ENCODE results near the gene NRF1.

DNA sequence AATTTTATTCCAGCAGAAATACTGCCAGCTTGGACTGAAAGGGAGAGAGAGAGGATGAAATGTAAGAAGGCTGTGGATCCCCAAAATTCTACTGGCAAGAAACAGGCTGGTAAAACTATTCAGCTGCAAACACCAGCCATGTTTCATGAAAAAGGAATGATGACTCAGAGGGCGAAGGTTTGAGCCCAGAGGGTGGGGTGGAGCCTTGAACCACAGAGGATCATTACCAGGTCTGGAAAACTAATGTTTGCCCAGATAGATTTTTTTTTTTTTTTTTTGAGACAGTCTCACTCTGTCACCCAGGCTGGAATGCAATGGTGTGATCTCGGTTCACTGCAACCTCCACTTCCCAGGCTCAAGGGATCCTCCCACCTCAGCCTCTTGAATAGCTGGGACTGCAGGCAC is 41.7 kb upstream of the NRF1 start:
- TF ChIP-seq, protein P1, sequence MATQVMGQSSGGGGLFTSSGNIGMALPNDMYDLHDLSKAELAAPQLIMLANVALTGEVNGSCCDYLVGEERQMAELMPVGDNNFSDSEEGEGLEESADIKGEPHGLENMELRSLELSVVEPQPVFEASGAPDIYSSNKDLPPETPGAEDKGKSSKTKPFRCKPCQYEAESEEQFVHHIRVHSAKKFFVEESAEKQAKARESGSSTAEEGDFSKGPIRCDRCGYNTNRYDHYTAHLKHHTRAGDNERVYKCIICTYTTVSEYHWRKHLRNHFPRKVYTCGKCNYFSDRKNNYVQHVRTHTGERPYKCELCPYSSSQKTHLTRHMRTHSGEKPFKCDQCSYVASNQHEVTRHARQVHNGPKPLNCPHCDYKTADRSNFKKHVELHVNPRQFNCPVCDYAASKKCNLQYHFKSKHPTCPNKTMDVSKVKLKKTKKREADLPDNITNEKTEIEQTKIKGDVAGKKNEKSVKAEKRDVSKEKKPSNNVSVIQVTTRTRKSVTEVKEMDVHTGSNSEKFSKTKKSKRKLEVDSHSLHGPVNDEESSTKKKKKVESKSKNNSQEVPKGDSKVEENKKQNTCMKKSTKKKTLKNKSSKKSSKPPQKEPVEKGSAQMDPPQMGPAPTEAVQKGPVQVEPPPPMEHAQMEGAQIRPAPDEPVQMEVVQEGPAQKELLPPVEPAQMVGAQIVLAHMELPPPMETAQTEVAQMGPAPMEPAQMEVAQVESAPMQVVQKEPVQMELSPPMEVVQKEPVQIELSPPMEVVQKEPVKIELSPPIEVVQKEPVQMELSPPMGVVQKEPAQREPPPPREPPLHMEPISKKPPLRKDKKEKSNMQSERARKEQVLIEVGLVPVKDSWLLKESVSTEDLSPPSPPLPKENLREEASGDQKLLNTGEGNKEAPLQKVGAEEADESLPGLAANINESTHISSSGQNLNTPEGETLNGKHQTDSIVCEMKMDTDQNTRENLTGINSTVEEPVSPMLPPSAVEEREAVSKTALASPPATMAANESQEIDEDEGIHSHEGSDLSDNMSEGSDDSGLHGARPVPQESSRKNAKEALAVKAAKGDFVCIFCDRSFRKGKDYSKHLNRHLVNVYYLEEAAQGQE (IDR thresholded peaks at IDR 0.05; ENCODE audit: insufficient read depth in 1 of 2, low read depth in 2 of 2, low read length in 2 of 2) = no peak
- no peak for TF ChIP-seq POLR2AphosphoS5 (IDR thresholded peaks at IDR 0.05; ENCODE audit: low read depth, low read length)
- no peak for TF ChIP-seq TAF1 (IDR thresholded peaks at IDR 0.05; ENCODE audit: borderline replicate concordance, insufficient read depth, low read length)
